GM18873 (cell line): Measurements from ENCODE around the gene HMX2.

ENCODE experiments used
- ATAC-seq: cut with Tn5 transposase; IDR thresholded peaks from one replicate; pipeline ENCODE4 v1.9.1; 2021; ENCODE audit warnings: mild to moderate bottlenecking, moderate library complexity, moderate number of reproducible peaks; ENCODE audit not compliant: unreplicated experiment, low FRiP score

HMX2 gene

DNA sequence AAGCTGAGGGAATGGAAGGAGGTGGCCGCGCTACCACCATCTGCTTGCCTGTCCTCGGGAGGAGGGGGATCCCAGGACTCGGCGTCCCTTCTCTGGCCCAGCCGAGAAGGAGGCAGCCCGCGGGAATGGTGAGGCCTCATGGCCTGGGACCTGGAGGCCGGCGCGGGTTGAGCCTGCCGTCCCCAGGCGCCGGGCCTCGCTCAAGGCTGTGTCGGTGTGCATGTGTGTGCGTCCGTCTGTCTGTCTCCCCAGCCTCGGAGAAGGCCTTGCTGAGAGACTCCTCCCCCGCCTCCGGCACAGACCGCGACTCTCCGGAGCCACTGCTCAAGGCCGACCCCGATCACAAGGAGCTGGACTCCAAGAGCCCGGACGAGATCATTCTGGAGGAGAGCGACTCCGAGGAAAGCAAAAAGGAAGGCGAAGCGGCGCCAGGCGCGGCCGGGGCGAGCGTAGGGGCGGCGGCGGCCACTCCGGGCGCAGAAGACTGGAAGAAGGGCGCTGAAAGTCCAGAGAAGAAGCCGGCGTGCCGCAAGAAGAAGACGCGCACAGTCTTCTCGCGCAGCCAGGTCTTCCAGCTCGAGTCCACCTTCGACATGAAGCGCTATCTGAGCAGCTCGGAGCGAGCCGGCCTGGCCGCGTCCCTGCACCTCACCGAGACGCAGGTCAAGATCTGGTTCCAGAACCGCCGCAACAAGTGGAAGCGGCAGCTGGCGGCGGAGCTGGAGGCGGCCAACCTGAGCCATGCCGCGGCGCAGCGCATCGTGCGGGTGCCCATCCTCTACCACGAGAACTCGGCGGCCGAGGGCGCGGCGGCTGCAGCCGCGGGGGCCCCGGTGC, 10.9 kb upstream of the HMX2 start:
- ATAC-seq = no peak

DNA sequence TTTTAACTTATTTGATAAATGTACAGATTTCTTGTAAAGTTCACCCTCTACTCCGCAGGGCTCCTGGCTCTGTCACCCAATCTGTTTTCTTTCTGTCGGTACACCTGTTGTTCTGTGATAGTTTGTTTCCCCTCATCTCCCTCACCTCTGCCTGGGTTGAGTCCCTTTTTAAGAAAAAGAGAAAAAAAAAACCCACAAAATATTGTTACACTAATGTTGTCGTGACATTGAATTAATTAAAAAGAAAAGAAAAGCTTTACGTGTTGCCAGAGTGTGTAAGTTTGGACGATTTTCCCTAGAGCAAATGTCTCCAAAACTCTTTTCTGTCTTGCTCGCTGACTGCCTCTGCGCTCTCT, 8.8 kb upstream of the HMX2 start:
- ATAC-seq = no peak

DNA sequence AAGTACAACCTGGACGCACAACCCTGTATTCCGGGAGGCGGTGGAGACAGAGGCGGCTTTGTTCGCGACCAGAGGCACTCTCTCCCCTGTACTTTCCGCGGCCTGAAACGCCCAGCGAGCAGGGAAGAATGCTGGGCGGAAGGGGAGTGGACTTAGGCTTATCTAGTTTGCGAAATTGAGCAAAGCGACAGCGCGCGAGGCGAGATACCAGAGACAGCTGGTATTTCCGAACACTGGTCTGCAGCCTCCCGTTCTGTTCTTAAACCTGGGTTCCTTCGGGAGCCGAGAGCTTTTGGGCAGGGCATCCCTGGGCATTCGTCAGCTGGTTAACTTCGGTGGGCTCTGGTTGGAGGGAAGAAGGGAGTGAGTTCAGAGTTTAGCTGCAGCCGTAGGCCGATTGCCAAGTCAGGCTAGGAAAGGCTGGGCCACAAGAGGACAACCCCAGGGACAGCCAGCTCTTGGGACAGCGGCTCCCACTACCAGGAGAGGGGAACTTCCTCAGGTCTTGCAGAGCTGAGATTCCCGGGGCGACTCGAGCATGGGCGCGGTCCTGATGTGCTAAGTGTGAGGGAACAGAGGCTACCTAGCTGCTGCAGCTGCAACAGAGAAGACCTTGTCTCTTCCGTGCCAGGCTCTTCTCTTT, 8.3 kb upstream of the HMX2 start:
- no peak for ATAC-seq

DNA sequence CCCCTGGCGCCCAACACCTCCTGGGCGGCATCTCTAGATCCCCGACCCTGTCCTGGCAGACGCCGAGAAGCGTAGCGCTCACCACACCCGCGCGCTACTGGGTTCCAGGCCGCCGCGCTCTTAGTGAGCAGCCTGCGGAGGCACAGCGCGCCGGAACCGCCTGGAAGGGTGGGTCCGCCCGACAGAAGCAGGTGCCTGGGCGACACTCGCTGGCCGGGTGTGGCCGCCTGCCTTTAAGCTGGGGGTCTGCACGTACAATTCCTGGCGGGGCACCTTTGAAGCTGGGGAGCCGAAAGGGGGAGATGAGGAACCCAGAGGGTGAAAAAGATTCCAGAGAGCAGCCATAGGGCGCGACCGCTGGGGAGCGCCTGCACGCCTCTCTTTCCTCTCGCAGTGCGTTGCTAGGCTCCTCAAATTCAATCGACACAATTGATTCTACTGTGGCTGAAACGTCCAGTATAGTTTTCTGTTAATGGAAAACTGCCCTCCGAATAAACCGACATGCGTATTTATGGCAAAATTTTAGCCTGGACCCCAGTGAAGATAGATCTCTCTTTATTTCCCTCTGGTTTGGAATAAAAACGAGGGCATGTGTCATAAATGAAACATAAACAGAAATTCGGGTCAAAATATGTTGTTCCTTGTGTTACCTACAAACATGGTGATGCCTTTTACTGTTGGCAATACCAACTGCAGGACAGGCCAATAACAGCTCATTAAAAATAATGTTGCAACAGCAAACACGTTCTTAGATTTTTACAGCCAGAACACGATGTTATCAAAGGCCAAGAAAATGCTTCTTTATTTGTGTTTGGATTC, 7.6 kb upstream of the HMX2 start:
- ATAC-seq = no peak

DNA sequence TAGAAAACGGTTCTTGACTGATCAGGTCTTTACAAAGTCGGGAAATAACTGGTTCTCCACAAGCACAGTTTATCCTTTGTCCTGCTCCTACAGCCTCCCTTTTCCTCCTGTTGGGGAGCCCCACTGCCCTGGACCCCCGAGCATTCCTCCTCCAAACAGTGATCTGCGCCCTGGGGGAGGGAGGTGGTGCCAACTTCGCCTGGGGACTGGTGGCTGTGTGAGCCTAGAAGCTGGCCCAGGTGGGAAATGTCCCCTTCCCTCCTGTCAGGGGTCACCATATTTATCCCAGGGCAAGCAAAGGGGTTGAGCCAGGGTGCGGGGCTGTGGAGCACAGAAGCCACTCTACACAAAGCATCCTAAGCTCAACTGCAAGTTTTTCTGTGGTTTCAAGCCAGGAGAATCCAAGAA, 6.9 kb upstream of the HMX2 start:
- no peak for ATAC-seq

DNA sequence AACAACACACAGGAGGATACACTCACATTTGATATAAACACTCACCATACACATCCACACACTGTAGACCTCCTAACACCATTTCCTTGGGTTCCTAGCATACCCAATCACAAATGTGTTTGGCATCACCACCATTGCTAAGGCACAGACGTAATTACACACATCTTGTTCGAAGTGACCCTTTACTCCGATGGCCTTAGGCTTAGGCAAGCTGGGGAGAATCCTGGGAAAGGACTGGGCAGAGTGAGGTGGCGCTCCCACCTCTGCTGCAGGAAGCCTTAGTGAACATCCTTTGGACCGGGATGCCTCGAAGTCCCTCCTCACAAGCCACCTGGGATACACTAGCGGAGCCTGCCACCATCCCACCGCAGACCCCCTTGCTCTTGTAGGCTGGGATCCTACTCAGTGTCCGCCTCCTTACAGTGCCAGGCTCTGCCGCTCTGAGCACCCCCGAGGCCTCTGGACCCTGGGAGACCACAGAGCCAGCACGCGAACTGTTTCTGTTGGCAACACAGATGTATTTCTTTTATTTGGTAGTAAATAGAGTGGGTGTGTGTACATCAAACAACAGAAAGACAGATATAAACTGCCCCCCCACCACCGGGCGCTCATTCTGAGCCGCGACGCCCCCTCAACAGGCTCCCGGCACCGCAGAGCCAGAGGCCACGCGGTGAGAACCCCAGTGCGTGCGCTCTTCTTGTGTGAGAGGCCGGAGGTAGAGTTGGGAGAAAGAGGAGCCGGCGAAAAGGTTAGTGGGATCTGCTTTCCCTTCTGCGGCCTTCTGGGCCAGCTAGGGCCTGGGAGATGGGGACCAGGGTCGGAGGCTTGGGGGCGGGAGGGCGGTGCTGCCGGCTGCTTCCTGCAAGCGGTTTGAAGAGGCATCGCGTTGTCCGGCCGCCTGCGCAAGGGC, 5.9 kb upstream of the HMX2 start:
- ATAC-seq = no peak

DNA sequence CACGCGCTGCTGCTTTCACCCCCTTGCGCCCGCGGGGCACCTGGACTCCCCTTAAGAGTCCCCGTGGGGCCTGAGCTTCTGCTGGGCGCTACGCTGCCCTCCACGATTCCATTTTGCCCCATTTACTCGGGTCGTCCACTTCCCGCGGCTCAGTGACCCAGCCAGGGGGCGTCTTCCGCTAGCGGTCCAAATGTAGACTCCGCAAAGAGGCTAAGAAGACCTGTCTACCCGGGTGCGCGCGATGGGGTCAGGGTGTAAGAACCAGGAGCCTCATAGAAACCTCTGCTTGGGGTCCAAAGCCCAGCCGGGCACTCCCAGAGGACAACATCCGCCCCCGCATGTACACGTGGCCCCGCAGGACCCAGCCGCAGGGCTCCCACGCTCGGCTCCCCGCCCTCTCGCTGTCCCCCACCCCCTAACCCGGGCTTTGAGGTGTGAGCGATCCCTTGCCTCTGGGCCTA, 5.2 kb upstream of the HMX2 start:
- ATAC-seq = no peak

DNA sequence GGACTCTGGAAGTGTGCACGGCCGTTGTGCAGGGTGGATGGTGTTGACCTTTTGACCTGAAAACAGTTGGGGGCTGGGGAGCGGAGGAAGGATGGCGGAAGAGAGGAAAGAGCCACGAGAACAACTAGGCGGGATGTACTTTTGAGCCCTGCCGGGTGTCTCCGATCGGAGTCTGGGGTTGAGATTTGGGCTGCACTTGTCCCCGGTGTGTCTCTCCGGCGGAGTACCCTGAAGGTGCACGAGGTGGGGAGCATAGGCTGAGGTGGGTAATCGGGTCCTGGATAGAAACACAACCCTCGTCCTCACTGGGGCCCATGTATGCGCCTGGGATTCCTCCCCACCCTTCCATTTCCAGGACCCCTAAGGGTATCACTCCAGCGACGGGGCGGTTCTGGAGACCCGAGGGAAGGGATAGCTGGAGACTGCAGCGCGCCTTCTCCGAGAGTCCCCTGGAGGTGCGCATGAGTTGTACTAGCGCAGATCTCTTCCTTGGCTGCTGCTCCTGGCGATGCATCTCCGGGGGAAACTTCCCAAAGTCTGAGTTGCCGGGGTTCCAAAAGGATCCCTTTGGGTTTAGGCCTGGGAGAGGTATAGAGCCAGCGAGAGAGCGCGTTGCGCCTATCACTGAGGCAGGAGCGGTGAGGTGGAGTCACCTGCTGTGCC, 4.6 kb upstream of the HMX2 start:
- no peak for ATAC-seq

DNA sequence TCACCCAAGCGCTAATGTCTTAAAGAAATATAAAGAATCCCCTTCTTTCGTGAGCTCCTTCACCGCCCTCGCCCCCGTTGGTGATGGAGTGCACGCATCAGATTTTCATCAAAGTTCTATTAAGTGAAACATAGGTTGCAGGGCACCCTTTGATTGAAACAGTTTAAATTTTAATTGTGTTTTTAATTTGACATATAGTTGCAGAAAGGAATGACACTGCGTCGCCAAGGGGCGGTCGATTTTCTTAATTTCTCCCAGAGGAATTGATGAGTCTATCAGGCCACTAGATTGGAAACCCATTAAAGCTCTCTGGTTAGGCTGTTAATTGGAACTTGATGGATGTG, 4.1 kb upstream of the HMX2 start:
- ATAC-seq = no peak

DNA sequence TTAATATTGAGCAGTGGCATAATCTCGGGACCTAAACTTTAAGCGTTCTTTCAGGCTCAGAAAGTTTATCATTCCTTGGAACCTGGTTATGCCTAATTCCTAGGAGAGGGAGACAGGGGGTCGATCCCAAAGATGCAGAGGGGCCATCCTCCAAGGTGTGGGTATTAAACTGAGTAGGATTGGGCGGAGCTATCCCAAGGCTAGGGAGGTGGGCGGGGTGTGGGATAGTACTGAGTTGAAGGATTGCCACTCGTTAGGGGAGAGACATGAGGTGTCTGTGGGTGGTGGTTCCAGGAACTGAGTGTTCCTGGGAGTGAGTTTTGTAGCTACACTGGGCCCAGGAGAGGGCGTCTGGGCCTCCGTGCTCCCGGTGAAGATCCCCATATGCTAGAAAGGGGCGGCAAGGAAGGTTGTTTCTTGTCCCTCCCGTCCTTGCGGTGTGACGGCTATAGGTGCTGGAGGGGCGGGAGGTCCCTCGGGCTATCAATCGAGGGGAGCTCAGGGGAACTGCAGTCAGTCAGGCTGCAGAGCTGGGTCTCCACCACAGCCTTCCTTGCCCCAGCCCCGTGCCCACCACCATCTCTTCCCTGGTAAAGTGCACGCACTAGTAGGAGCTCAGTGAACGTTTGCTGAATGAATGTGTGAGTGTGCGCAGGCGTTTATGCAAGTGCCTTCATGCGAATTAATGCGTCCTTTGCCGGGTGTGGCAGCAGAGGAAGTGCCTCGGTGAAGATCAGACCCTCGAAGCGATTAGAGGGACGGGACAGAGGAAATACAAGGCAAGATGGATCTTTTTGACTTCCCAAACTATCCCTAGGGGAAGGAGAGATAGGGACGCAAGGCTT, 3.0 kb upstream of the HMX2 start:
- no peak for ATAC-seq

DNA sequence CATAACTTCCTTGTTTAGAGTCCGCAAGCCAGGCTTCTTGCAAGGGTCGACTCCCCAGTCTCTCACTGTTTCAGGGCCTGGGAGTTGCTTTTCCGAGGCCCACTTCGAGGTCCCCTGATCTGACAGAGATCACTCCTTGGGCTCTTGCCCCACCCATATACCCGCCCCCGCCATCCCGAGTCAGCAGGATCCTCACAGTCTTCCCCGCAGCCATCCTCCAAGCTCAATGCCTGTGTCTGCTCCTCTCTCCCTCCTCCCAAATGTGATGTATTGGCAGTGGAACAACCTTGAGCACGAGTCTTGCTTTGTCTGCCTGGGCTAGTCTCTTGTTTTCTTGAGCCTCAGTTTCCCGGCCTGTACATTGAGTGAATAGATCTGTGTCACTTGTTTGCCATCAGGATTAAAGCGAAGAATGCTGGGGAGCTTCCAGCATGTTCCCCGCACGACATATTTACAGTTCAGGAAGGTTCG, 2.4 kb upstream of the HMX2 start:
- no peak for ATAC-seq

DNA sequence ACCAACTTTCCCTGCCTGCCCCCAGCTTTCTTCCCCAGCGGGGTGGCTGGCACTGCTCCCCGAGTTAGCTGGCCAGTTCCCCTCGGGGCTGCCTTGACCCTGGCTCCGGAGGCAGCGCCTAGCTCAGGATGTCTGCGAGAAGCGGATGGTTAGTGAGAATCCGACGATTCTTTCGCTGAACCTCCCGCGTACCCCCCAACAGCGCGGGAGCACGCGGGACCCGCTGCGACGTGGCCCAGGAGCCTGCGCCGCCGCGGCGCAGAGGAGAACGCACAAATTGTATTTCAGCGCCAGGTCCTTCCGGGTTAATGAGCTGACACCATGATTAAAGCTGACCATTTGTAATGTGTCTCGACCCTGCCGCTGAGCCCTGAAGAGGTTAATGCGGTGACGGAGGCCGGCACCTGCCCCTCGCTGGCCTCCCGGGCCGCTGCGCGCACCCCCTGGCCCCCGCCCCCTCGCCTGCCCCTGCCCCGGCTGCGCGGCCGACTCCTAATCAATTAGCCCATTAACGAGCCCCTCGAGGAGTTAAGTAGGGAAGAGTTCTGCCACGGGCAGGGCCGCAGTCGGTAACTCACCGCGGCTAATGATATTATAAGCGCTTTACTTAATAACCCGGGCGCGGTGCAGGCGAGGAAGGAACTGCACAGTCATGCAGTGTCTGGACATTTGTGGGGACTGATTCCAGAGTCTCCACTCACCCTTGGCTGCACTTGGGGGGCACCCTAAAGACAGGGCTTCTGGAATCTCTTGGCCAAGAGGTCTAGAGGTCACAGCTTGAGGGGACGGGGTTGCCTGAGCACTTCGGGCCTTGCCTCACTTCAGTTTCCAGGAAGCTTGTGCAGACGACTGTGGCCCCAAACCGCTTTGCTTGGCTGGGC, 1.7 kb upstream of the HMX2 start:
- no peak for ATAC-seq

DNA sequence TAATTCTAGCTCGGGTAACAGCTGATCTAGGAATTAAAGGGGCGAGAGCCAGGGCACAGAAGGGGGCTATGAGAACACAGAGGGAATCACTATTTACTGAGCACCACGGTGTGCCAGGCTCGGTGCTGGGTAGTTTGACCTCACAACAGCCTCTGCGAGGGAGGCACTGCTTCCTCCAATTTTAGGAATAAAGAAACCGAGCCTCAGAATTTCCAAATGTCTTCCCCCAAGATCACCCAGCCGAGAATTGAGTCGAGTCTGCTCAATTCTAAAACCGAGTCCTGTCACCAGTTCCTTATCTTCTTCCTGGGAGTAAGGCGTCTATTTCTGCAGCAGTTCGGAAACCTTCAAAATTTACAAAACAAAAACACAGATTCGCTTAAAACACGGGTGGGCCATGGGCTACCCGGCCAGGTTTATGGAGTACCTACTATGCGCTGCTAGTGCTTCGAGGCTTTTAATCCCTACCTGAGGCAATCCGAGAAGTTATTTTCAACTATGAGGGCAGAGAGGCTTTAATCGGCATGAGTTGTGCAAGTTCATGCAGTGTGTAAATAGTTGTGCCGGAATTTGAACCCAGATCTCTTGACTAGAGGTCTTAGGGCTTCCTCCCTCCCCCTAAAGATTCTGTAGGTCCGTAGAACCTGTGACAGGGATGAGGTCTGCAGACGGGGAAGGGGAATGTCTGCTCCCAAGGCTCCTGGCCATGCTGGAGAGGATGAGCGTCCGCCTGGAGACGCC, 872 bp upstream of the HMX2 start:
- no peak for ATAC-seq

DNA sequence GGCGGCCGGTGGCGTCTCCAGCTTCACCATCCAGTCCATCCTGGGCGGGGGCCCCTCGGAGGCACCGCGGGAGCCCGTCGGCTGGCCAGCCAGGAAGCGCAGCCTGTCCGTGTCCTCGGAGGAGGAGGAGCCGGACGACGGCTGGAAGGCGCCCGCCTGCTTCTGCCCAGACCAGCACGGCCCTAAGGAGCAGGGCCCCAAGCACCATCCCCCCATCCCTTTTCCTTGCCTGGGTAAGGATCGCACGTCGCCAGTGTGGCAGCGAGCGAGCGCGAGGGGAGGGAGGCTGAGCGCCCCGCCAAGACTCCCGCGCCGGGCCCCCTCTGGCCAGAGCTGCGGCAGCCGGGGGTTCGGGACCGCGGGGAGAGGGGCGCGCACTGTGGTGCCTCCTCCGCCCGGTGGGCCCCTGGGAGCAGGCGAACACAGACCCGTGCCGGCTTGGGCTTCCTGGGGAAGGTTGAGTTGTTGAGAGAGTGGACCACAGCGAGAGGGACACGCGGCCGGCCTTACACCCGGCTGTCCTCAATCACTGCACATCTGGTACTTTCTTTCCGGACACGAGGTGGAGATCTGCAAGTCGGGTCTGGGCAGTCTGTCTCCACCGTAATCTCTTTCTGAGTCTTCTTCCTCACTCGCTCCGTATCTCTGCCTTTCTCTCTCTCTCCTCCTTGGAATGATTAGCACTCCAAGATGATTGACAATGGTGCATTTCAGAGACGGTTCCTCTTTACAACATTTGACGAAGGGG, 652 bp downstream of the HMX2 start:
- no peak for ATAC-seq

DNA sequence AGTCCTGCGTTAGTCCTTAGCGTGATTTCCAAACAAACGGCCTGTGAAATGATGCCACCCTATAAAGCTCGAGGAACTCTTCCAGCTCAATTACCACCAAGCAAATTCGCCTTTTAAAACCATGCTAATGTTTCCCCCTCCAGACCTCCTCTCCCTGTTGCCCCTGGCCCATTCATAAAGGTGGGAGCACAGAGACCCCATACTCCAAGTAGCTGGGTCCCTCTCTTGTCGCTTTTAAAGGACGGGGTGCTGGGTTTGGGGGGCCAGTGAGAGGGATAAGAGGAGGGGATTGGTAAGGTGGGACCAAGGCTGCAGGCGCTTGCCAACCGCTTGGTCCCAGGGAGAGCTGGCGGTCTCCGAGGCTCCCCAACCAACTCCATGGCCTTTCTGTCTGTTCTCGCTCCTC, 1.2 kb downstream of the HMX2 start:
- no peak for ATAC-seq

DNA sequence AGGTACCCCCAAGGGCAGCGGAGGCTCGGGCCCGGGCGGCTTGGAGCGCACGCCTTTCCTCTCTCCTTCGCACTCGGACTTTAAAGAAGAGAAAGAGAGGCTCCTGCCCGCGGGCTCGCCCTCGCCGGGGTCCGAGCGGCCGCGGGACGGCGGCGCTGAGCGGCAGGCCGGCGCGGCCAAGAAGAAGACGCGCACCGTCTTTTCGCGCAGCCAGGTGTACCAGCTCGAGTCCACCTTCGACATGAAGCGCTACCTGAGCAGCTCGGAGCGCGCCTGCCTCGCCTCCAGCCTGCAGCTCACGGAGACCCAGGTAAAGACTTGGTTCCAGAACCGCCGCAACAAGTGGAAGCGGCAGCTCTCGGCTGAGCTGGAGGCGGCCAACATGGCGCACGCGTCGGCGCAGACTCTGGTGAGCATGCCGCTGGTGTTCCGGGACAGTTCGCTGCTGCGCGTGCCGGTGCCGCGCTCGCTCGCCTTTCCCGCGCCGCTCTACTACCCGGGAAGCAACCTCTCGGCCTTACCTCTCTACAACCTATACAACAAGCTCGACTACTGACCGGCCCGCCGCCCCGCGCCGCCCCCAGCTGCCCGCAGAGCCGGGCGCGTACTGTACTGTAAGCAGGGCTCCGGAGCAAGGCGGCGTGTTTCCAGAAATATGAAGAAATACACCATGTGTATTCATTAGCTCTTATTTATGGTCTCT, 1.8 kb downstream of the HMX2 start:
- no peak for ATAC-seq
